OCI-LY1 (cell line): Measurements from ENCODE around the gene EPB41L4A.

Source experiments
- H2AFZ ChIP-seq: fragments of 200-600 bp; sonication (generic), shearing (Covaris generic); 2 replicates; pipeline ENCODE4 v1.6.0; 2014; ENCODE audit warnings: antibody characterized with exemption, mild to moderate bottlenecking, low read length
- H3F3A ChIP-seq: fragments of 200-600 bp; sonication (generic), shearing (Covaris generic); 2 replicates; pipeline ENCODE4 v1.6.0; 2014; ENCODE audit warnings: mild to moderate bottlenecking, antibody characterized with exemption, low read length, moderate library complexity; ENCODE audit not compliant: insufficient read depth
- H3K27ac ChIP-seq: fragments of 200-600 bp; sonication (generic); 2 replicates; pipeline ENCODE4 v1.5.1; 2014; ENCODE audit warnings: low read length, mixed run types, mild to moderate bottlenecking, low read depth; ENCODE audit not compliant: poor library complexity, severe bottlenecking
- H3K27me3 ChIP-seq: fragments of 200-600 bp; sonication (generic); 2 replicates; pipeline ENCODE4 v1.6.0; 2014; ENCODE audit warnings: antibody characterized with exemption, mild to moderate bottlenecking, low read length, moderate library complexity; ENCODE audit not compliant: insufficient read depth
- H3K36me3 ChIP-seq: fragments of 200-600 bp; sonication (generic); 2 replicates; pipeline ENCODE4 v1.6.1; 2014; ENCODE audit warnings: mild to moderate bottlenecking, antibody characterized with exemption, low read length, moderate library complexity, mixed read lengths; ENCODE audit not compliant: insufficient read depth
- H3K4me1 ChIP-seq: fragments of 200-600 bp; sonication (generic); 2 replicates; pipeline ENCODE4 v1.5.1; 2014; ENCODE audit warnings: mild to moderate bottlenecking, low read length, moderate library complexity; ENCODE audit not compliant: insufficient read depth, severe bottlenecking
- H3K4me2 ChIP-seq: fragments of 200-600 bp; sonication (generic), shearing (Covaris generic); 2 replicates; pipeline ENCODE4 v1.6.1; 2014; ENCODE audit warnings: low read length
- H3K4me3 ChIP-seq: fragments of 200-600 bp; sonication (generic); 2 replicates; pipeline ENCODE4 v1.5.1; 2014; ENCODE audit warnings: low read length, low read depth, mild to moderate bottlenecking, mixed read lengths; ENCODE audit not compliant: poor library complexity, severe bottlenecking
- H3K79me2 ChIP-seq: fragments of 200-600 bp; shearing (Covaris generic); 2 replicates; pipeline ENCODE4 v1.6.1; 2016; ENCODE audit warnings: mixed run types, low read length, mixed read lengths; ENCODE audit not compliant: insufficient read depth
- H3K9ac ChIP-seq: fragments of 200-600 bp; sonication (generic), shearing (Covaris generic); 2 replicates; pipeline ENCODE4 v1.6.1; 2014; ENCODE audit warnings: mild to moderate bottlenecking, low read length, mixed read lengths
- H3K9me2 ChIP-seq: fragments of 200-600 bp; sonication (generic), shearing (Covaris generic); 2 replicates; pipeline ENCODE4 v1.6.1; 2014; ENCODE audit warnings: low read depth, mild to moderate bottlenecking, low read length, mixed read lengths
- H3K9me3 ChIP-seq: fragments of 200-600 bp; shearing (Covaris generic); 2 replicates; pipeline ENCODE4 v1.6.1; 2014; ENCODE audit warnings: low read length, mixed read lengths
- H4K20me1 ChIP-seq: fragments of 200-600 bp; sonication (generic), shearing (Covaris generic); 2 replicates; pipeline ENCODE4 v1.6.0; 2016; ENCODE audit warnings: mild to moderate bottlenecking, low read length; ENCODE audit not compliant: insufficient read depth
- EZH2 ChIP-seq: fragments of 200-600 bp; sonication (generic), shearing (Covaris generic); IDR thresholded peaks from 2 replicates; pipeline ENCODE4 v1.8.0; 2017; ENCODE audit warnings: borderline replicate concordance, mixed run types, mild to moderate bottlenecking, antibody characterized with exemption, low read length, moderate library complexity, mixed read lengths
- TF ChIP-seq, protein P1 (sequence below): fragments of 200-600 bp; sonication (generic), shearing (Covaris generic); IDR thresholded peaks from 2 replicates; pipeline ENCODE4 v1.5.1; 2017; ENCODE audit warnings: mild to moderate bottlenecking, antibody characterized with exemption, low read length, moderate library complexity, mixed read lengths

Gene EPB41L4A

DNA sequence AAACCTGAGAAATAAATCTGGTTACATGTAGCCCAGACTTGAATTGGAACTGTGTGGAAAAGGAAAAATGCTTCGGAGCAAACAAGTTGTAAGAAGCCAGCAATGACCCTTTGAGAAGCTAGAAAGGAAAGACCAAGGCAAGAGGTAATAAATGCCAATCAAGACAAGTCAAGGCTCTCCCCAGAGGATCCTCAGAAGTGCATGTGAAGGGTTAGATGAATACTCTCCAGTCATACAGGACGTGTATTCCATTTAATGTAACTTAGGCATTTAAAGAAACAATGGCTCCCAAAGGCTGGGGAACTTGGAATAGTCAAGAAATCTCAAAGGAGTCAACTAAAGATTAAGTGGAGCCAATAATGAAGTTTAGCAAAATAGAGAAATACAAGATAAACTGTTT is 36.2 kb downstream of the EPB41L4A start:
- H3K36me3 ChIP-seq, result no peaks in the 10 kb centered on the region
- no peaks in the 10 kb centered on the region for H3F3A ChIP-seq
- peaks cover 6% of the 10 kb centered on the region for H3K4me1 ChIP-seq
- H3K9me3 ChIP-seq, result no peaks in the 10 kb centered on the region
- no peak for TF ChIP-seq EZH2
- TF ChIP-seq, protein P1, sequence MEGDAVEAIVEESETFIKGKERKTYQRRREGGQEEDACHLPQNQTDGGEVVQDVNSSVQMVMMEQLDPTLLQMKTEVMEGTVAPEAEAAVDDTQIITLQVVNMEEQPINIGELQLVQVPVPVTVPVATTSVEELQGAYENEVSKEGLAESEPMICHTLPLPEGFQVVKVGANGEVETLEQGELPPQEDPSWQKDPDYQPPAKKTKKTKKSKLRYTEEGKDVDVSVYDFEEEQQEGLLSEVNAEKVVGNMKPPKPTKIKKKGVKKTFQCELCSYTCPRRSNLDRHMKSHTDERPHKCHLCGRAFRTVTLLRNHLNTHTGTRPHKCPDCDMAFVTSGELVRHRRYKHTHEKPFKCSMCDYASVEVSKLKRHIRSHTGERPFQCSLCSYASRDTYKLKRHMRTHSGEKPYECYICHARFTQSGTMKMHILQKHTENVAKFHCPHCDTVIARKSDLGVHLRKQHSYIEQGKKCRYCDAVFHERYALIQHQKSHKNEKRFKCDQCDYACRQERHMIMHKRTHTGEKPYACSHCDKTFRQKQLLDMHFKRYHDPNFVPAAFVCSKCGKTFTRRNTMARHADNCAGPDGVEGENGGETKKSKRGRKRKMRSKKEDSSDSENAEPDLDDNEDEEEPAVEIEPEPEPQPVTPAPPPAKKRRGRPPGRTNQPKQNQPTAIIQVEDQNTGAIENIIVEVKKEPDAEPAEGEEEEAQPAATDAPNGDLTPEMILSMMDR, result no peak
- no peak overlapping the region for H3K27ac ChIP-seq
- H4K20me1 ChIP-seq, result no peaks in the 10 kb centered on the region
- no peaks in the 10 kb centered on the region for H3K79me2 ChIP-seq
- H3K9me2 ChIP-seq, result no peaks in the 10 kb centered on the region
- no peak overlapping the region for H3K4me3 ChIP-seq
- H3K4me2 ChIP-seq, result no peak overlapping the region
- no peak overlapping the region for H3K9ac ChIP-seq
- no peaks in the 10 kb centered on the region for H3K27me3 ChIP-seq
- H2AFZ ChIP-seq, result no peak overlapping the region

DNA sequence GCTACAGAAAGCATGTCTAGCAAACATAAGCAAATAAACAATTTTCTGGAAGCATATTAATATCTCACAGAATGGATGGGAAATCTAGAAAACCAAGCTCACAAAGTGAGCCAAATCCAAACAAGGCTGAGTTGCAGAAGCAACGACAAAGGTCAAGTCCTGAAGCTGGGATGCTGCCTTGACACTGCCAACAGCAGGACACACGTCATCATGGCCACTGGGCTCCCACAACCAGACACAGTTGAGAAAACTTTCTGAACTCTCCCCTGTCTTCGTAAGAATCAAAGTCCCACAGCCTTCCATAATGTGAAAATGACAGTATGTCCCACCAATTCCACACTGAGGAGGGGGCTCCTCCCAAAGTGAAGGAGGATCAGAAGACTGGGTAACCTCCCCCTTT is 37.6 kb downstream of the EPB41L4A start:
- H3K9me2 ChIP-seq, result no peaks in the 10 kb centered on the region
- H3F3A ChIP-seq, result no peaks in the 10 kb centered on the region
- no peak overlapping the region for H3K27ac ChIP-seq
- H3K4me1 ChIP-seq, result peaks cover 6% of the 10 kb centered on the region
- no peaks in the 10 kb centered on the region for H3K9me3 ChIP-seq
- H3K4me2 ChIP-seq, result no peak overlapping the region
- no peaks in the 10 kb centered on the region for H3K27me3 ChIP-seq
- H3K4me3 ChIP-seq, result no peak overlapping the region
- H3K36me3 ChIP-seq, result no peaks in the 10 kb centered on the region
- no peaks in the 10 kb centered on the region for H3K79me2 ChIP-seq
- no peak for TF ChIP-seq EZH2
- TF ChIP-seq, protein P1, result no peak
- H4K20me1 ChIP-seq, result no peaks in the 10 kb centered on the region
- no peak overlapping the region for H2AFZ ChIP-seq
- no peak overlapping the region for H3K9ac ChIP-seq

DNA sequence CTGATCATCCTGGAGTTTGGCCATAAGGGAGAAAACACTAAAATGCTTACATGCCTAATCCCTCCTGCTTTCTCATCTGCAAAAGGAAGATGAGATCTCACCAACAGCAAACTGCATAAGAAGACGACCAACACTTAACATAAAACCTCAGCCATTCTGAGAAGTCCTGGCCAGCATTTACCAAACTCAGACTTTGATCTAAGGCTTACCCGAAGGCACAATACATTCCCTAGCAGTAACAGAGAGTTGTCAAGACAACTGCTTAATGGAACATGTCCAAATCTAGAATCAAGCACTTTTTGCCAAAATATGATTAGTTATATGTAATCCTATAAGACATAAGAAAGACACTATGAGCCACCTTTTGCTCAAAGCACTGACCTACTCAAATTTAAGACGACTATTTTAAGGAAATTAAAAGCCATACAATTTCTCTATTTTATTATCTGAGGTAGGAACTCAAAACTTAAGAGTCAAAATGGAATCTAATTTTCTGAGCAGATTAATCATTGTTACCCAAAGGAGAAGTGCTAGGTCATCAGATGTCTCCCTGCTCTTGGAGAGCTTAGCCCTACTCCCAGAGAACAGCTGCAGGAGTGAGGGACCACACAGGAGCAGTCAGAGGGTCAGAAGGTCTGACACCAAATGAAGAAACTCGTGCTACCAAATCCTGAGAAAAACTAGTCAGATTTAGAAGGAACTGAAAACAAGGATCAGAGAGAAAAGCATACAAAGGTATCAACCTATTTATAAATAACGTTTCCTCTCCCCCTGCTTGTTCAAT is 39.3 kb downstream of the EPB41L4A start:
- Histone ChIP-seq H3K9ac (no peak overlapping the region), H3K4me2 (no peak overlapping the region), H2AFZ (no peak overlapping the region), H3K9me3 (no peaks in the 10 kb centered on the region), H3K36me3 (no peaks in the 10 kb centered on the region), H3K4me3 (no peak overlapping the region), H3K79me2 (no peaks in the 10 kb centered on the region), H3K27ac (no peak overlapping the region), H4K20me1 (no peaks in the 10 kb centered on the region), H3K9me2 (no peaks in the 10 kb centered on the region), H3K4me1 (peaks cover 6% of the 10 kb centered on the region), H3F3A (no peaks in the 10 kb centered on the region), H3K27me3 (no peaks in the 10 kb centered on the region)
- TF ChIP-seq, protein P1, result no peak
- TF ChIP-seq EZH2, result no peak
